Activated CD8-positive, alpha-beta memory T cell treated with anti-CD3 and anti-CD28 coated beads for 24 hours (primary cell): ENCODE data around the gene STRADA.
A peak's percentile ranks its signal among the peaks of the same experiment; 100 is the strongest.

Experiments used
- DNase-seq: peaks from one replicate; pipeline ENCODE4 v3.0.0-alpha.2; 2020

The STRADA gene

GRCh38 chr17:63700528-63701455, 40.8 kb downstream of the STRADA start:
- DNase-seq = peak; percentile 85

DNA sequence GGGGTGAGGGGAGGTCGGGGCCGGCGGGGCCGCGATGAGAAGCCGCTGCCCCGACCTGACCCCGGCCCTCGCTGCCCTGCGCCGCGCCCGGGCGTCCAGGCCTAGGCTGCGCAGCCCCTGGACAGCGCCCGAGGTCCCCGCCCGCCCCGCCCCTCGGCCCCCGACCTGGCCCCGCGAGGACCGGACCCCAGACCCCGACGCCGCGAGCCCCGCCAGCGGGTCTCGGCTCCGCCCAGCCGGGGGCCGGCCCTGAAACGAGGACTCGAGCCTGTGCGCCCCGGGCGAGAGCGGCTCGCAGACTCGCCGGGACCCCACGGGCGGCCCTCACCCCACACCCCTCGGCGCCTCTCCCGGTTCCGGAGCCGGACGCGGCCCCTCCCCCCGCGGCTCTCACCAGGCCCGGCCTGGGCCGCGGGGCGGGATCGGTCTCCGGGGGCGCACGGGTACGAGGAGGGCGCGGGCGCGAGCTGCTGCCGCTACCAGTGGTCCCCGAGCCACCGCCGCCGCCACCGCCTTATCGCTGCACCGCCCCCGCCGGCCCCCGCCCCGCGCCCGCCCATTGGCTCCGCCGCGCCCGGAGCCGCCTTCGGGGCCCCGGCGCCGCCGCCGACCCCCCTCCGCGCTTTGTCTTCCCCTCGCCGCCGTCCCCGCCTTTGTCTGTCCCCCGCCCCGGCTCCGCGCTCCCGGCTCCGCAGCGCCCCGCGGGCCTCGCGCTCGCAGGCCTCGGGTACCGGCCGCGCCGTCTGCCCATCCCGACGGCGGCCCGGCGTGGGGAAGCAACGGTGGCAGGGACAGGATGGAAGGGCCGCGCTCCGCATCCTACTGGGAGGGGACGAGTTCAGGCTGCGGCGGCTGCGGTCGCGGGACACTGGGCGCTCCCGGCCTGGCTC, 41.7 kb downstream of the STRADA start, which contains the start of gene LIMD2:
Gene LIMD2, minus strand, starts transcription at position 488 of the 890 bp plus-strand sequence. CDS start 827 bp downstream, outside the sequence.
- DNase-seq = peak; percentile 92

- DNase-seq = peak; percentile 91
These were observed 42.5 kb downstream of the STRADA start for GRCh38 chr17:63698886-63699637.

DNA sequence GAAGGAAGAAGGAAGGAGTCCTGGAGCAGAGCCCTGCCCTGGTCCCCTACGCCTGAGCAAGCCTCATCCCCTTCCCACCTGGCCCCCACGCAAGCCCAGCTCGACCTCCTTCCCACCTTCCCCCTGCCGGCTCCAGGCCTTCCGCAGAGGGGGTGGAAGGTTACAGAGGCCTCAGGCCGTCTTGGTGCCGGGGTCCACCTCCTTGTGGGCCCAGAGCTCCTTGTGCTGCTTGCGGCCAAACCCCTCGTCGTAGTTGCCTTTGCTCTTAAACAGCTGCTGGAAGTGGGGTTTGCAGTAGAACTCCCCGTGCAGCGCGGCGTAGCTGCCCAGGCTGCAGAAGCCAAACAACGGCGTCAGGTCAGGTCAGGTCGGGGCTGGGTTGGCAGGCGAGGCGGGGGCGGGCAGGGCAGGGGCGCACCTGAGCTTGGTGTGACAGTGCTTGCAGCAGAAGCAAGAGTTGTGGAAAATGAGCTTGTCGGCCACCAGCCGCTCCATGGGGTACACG, 43.2 kb downstream of the STRADA start:
- no peak for DNase-seq

GRCh38 chr17:63697341-63698286, 44.0 kb downstream of the STRADA start:
- DNase-seq = peak; percentile 89

- DNase-seq = peak; percentile 75
These were observed 45.1 kb downstream of the STRADA start for GRCh38 chr17:63696381-63696961.

DNA sequence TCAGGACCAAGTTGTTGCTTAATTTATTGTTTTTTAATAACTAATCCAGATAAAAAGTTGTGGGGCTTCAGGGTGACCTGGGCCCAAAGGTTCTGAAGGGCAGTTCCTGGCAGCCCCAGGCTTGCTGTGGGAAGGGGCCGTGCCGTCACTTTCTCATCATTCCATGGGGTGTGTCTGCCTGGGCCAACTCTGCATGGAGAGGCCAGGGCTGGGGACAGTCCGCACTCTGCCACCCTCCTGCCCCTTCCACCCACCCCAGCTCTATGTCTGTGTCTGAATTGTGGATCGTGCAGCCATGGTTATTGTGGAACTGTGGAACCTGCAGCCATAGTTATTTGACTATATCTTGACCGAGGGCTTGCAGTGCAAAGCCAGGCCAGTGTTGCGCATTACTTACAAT, 45.7 kb downstream of the STRADA start:
- DNase-seq = no peak

GRCh38 chr17:63694950-63695773, 46.4 kb downstream of the STRADA start:
- no peak for DNase-seq

DNA sequence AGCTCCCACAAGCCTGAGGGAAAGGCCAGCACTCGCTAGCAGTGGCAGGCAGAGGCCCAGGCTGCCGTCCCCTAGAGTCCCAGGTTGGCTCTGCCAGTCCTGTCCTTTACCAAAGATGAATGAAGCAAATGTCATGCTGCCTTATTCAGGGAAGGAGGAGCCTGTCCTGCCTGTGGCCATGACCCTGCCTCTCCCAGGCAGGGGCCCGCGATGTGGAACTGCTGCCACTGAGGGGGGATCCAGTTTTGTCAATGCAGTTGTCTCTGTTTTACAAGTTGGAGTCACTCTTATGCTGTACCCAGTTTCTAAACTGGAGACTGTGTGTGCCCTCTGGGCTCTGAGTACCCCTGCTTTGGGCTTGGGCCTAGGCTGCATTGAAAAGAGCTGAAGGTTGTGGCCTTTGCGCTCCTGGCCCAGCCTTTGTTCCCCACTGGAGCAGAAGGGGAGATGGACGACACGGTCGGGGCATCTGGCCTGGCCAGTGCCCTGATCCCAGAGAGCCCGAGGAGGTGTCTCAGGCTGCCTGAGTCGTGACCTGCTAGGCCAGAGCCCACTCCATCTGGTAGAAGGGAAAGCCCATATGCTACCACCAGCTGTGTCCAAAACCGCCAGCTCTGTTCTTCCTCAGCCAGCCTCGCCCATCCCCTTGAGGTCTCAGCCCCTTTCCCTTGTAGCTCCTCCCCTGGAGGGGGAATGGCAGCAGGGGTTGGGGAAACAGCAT, 47.2 kb downstream of the STRADA start:
- DNase-seq = no peak

DNA sequence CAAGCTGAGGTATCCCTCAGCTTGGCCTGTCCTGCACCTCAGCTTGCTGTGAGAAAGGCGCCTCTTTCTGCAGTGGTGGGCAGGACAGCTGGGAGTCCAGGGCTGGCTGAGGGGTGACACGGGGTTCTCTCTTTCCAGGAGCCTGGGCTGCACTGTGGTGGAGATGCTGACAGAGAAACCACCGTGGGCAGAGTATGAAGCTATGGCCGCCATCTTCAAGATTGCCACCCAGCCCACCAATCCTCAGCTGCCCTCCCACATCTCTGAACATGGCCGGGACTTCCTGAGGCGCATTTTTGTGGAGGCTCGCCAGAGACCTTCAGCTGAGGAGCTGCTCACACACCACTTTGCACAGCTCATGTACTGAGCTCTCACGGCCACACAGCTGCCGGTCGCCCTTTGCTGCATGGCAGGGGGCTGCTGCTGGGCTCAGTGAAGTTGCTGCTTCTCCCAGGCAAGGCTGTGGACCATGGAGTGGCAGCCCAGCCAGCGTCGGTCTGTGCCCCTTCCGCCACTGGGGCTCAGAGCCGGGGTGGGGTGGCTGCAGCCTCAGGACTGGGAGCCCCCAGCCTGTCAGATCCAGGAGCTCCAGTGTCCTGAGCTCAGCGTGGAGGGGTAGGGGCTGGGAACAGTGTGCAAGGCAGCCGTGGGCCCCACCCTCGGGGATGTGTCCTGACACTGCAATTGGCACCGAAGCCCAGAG, 48.0 kb downstream of the STRADA start:
- no peak for DNase-seq

- no peak for DNase-seq
These were observed 49.3 kb downstream of the STRADA start for GRCh38 chr17:63692195-63692816.

DNA sequence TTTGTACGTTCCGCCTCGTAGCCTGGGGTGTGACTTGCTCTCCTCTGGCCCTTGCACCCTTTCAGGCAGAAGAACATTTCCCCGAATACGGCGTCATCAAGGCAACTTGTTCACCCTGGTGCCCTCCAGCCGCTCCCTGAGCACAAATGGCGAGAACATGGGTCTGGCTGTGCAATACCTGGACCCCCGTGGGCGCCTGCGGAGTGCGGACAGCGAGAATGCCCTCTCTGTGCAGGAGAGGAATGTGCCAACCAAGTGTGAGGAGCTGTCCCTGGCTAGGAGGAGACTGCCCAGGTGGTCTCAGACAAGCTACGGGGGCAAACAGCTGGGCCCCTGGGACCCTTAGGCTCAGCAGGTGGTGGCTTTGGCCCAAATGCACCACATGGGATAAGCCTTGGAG, 52.1 kb downstream of the STRADA start:
- DNase-seq = no peak

DNA sequence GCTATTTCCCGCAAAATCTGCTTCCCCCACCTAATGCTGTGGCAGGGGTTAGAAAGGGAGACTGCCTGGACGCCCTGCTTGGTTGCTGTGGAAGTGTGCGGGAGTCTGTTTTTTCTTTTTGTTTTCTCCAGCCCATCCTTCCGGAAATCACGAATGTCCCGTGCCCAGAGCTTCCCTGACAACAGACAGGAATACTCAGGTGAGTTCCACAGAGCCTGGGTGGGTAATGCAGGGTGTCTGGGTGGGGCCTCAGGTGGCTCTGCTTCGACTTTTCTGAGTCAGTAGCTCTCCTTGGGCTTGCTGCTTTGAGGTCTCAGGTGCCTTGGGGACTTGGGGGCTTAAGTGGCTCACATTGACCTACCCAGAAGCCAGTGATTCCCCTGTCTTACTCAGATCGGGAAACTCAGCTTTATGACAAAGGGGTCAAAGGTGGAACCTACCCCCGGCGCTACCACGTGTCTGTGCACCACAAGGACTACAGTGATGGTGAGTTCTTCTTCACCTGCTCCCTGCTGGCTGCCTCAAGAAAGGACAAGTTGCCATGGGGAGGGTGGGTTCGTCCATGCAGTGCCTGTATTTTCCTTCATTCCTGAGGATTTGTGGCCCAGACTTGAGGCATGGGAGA, 53.1 kb downstream of the STRADA start:
- DNase-seq = no peak

DNA sequence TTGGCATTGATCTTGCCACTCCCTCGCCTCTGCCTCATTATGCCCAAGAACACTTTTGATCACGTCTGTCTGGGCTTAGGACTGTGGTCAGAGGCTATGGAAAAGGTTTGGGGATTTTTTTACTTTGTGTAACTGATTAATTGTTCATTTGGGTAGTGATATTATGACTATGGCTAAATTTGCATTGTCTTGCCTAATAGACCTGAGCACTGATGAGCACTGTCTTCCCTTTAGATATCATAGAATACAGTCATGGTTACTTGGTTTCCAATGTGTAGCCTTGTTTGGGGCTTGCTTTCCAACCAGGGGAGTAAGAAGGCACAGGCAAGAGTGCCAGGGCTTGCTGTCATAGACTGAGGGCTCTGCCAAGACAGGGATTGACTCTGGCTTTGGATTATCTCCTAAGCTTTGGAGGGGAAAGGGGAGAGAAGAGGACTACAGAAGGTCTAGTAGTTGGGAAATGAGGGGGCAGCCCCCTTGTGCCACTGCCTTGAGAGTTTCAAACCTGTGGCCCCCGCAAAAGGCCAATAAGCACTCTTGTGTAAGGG, 55.4 kb downstream of the STRADA start:
- DNase-seq = no peak

- no peak for DNase-seq
These were observed 56.0 kb downstream of the STRADA start for GRCh38 chr17:63685578-63685977.

DNA sequence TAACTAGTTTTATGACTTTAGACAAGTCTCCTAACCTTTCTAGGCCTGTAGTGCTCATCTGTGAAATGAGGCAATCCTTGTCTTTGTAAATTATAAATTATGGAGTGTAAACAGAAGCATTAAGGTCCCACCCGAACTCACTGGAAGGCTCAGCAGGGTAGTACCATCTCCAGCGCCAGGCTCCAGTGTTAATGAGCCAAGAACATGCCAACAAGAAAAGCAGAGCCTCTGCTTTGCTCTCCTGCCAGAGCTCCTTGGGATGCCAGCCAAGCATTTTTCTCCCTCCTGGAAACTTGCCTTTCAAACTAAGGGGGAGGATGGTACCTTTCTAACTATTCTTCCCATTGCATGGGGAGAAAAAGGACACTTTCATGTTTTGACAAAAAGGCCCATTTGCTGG, 56.6 kb downstream of the STRADA start:
- DNase-seq = no peak

DNA sequence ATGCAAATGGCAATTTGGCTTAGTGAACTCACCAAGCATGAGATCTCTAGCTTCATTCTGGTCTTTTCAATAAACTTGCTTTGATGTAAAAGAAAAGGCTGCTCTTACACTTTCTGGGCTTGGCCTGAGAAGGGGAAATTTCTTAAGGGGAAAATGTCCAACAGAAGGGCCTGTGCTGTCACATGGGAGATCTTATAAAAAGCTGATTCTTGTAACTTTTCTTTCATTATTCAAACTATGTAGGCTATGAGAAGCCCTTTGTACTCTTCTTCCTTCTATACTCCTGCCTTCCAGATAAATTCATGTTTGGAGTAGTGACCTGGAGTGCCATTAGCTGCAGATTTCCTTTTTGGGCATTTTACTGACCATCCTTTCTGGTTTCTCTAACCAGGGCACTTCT, 58.6 kb downstream of the STRADA start:
- no peak for DNase-seq
